NB4 (cell line): ENCODE measurements around the gene ACKR3.

Experiments used
- DNase-seq: peaks from one replicate; pipeline ENCODE4 v3.0.0; 2010; ENCODE audit warnings: low read depth
- H3K4me3 ChIP-seq: one replicate; pipeline ENCODE4 v1.5.1; 2011; ENCODE audit warnings: mild to moderate bottlenecking, low read depth, low read length, moderate library complexity
- CTCF ChIP-seq: IDR thresholded peaks from one replicate; pipeline ENCODE4 v1.5.1; 2012; ENCODE audit warnings: low read depth, low read length
- MAX ChIP-seq: IDR thresholded peaks from 2 replicates; pipeline ENCODE4 v1.6.1; 2011; ENCODE audit warnings: low read depth, low read length
- MYC ChIP-seq: IDR thresholded peaks from 2 replicates; pipeline ENCODE4 v1.6.1; 2011; ENCODE audit warnings: low read depth, low read length
- POLR2A ChIP-seq: IDR thresholded peaks from 2 replicates; pipeline ENCODE4 v1.6.1; 2011; ENCODE audit warnings: mild to moderate bottlenecking; ENCODE audit not compliant: insufficient read length; ENCODE audit errors: extremely low read depth

Gene ACKR3

DNA sequence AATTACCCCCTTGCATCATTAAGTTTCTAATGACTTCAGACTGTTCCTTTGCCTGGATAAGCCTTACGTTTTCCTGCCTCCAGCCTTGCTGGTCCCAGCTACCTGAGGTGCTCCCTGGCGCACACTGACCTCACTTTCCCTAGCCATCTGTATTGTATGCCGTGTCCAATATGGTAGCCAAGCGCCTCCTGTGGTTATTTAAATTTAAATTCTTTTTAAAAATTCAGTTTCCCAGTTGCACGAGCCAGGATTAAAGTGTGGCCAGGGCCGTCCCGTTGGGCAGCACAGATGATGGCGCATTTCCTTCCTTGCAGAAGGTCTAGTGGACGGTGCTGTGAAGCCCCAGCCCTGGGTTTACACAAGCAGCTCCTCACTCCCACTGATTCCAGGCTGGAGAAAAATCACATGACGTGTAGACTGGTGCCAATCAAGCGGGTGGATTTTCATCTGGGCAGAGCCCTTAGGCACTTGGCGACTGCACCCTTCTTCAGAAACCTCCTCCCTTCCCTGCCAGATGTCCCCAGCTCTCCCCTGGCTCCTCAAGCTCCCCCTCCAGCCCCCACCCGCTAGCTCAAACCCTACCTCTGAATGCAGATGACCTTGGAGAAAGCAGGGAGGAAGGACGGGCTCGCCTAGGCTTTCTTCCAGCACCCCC lies 33.9 kb downstream of the ACKR3 start:
- DNase-seq: no peak
- H3K4me3 ChIP-seq: no peak overlapping the region
- TF ChIP-seq MYC (no peak), CTCF (no peak), MAX (no peak), POLR2A (no peak)

DNA sequence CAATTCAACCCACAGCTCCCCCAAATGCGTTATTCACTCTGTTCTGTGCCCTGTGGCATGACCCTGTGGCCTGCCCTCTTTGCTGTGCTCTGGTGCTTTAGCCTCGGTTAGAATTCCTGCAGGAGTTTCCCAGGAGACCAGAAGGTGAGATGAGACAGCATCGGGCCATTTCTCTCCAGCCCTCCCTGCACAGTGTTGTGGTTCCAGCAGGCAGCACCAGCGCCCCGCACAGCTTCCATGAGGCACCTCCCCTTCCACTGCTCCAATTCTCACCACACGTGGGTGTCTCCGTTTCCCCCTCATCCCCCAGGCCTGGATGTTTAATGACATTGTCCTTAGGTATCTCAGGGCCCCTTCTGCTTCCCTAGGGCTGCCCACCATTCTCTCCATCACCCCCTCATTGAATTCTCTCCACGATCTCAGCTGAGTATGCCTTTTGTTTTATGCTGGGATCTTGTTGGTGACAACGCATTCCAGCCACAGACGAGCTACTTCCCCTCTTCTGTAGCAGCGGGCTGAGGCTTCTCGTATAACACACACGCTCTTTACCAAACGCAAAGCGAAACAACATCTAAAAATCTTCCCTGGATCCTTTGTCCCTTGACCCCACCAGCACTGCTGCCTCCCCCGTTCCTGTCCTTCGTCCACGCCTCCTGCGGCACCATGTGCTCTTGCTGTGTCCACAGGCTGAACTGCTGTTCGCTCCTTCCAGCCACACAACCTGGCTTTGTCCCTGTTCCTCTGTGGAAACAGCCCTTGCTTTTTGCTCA lies 35.1 kb downstream of the ACKR3 start:
- TF ChIP-seq CTCF: no peak
- TF ChIP-seq MYC: no peak
- no peak for TF ChIP-seq POLR2A
- no peak for TF ChIP-seq MAX
- DNase-seq: no peak
- no peak overlapping the region for H3K4me3 ChIP-seq

DNA sequence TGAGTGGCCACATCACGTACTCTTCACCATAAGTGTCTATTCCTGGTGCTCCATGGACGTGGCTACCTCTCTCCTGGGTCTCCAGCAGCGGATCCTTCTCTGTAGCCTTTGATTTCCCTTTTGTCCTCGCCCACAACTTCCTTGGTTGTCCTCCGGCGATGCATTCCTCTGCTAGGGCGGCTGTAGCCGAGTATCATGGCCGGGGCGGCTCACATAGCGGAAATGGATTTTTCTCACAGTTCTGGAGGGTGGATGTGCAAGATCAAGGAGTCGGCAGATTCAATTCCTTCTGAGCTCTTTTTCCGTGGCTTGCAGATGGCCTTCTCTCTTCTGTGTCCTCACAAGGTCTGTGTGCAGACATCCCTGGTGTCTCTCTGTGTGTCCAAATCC lies 35.7 kb downstream of the ACKR3 start:
- TF ChIP-seq MYC: no peak
- TF ChIP-seq CTCF: no peak
- no peak for TF ChIP-seq MAX
- no peak for TF ChIP-seq POLR2A
- no peak overlapping the region for H3K4me3 ChIP-seq
- no peak for DNase-seq

- no peak for DNase-seq
- no peak overlapping the region for H3K4me3 ChIP-seq
- TF ChIP-seq MYC: no peak
- no peak for TF ChIP-seq CTCF
- no peak for TF ChIP-seq POLR2A
- no peak for TF ChIP-seq MAX
These were observed 36.4 kb downstream of the ACKR3 start for GRCh38 chr2:236606023-236606422.

GRCh38 chr2:236607471-236608187 lies 38.0 kb downstream of the ACKR3 start:
- TF ChIP-seq MYC: no peak
- peak; percentile 12 for TF ChIP-seq CTCF
- peak; percentile 28 for DNase-seq
- H3K4me3 ChIP-seq: no peak overlapping the region
